Spleen (tissue), 11 donors: ENCODE results near the gene MX1. TPM values are rescaled to one million over a fixed set of nuclear protein-coding genes. Genes with fewer than 3 reads are reported as not detected.

Source experiments
- DNase-seq: peaks from one replicate; pipeline ENCODE4 v3.0.0-alpha.2; 2020
- H3K27ac ChIP-seq, 8 donors: fragments of 200-600 bp; sonication (generic) in 7 of 8; 1 replicate in 4 of 8; 2 replicates in 4 of 8; pipeline versions ENCODE4 v1.5.0 to v1.8.0; 2016 to 2021; ENCODE audit warnings: inconsistent platforms in 4 of 8, mild to moderate bottlenecking in 4 of 8, moderate library complexity in 1 of 8
- H3K27me3 ChIP-seq, 7 donors: fragments of 200-600 bp; sonication (generic) in 6 of 7; replicated peaks in 1 of 7; 1 replicate in 4 of 7; 2 replicates in 3 of 7; pipeline versions ENCODE4 v1.5.0 to v1.8.0; 2016 to 2021; ENCODE audit warnings: inconsistent platforms in 3 of 7, mild to moderate bottlenecking in 1 of 7
- H3K36me3 ChIP-seq, 6 donors: fragments of 200-600 bp; sonication (generic) in 5 of 6; 1 replicate in 4 of 6; 2 replicates in 2 of 6; pipeline versions ENCODE4 v1.5.0 to v1.8.0; 2016 to 2021; ENCODE audit warnings: inconsistent platforms in 2 of 6
- H3K4me1 ChIP-seq, 6 donors: fragments of 200-600 bp; sonication (generic) in 5 of 6; 1 replicate in 3 of 6; 2 replicates in 3 of 6; pipeline versions ENCODE4 v1.5.0 to v1.8.0; 2016 to 2021; ENCODE audit warnings: inconsistent platforms in 3 of 6
- H3K4me3 ChIP-seq, 8 donors: fragments of 200-600 bp; sonication (generic) in 7 of 8; 1 replicate in 4 of 8; 2 replicates in 4 of 8; pipeline versions ENCODE4 v1.5.0 to v1.8.0; 2016 to 2021; ENCODE audit warnings: inconsistent platforms in 4 of 8, mild to moderate bottlenecking in 4 of 8, moderate library complexity in 2 of 8
- H3K9me3 ChIP-seq, 8 donors: fragments of 200-600 bp; sonication (generic) in 7 of 8; 1 replicate in 4 of 8; 2 replicates in 4 of 8; pipeline versions ENCODE4 v1.5.0 to v1.8.0; 2016 to 2021; ENCODE audit warnings: inconsistent platforms in 4 of 8
- CTCF ChIP-seq, 11 experiments: fragments of 200-600 bp in 7 of 11; fragments of 450-650 bp in 4 of 11; sonication (generic) in 4 of 11; IDR thresholded peaks in 8 of 11; conservative IDR thresholded peaks in 3 of 11; 1 replicate in 7 of 11; 2 replicates in 4 of 11; pipeline versions ENCODE4 v1.4.0 to v1.8.0; 2016 to 2021; ENCODE audit warnings: antibody characterized with exemption in 11 of 11, inconsistent platforms in 4 of 11, mild to moderate bottlenecking in 1 of 11
- POLR2A ChIP-seq, 3 donors: fragments of 450-650 bp; IDR thresholded peaks; one replicate each; pipeline ENCODE4 v1.5.1; 2017; ENCODE audit warnings: antibody characterized with exemption in 3 of 3, mild to moderate bottlenecking in 1 of 3
- POLR2AphosphoS5 ChIP-seq, 3 donors: sonication (generic); formaldehyde crosslinking; IDR thresholded peaks; one replicate each; pipeline ENCODE4 v1.5.1; 2017; ENCODE audit warnings: antibody characterized with exemption in 3 of 3
- WGBS, 5 donors: extraction: QIAGEN DNeasy Blood & Tissue Kit in 3 of 5; methylation state at CpG; one replicate each; pipeline versions ENCODE4 v1.1.5 to v1.1.7; 2013 to 2018; 5-methylcytosine and 5-hydroxymethylcytosine counted together
- intact Hi-C: fragments of 100-400 bp; cut with DNase I; formaldehyde crosslinking; loops from one replicate; pipeline ENCODE4 v1.15.0; 2023; ENCODE audit warnings: low total_unique reads
- polyA plus RNA-seq, 3 donors: library from polyadenylated mRNA; stranded (reverse); fragments of 200-250 nt; gene quantifications; one replicate each; pipeline ENCODE4 v1.2.1, GENCODE V29; 2013
- total RNA-seq, 7 donors: library from RNA; depleted of rRNA in 3 of 7; stranded (reverse); fragments of >200 nt in 3 of 7; fragmentation: NEBNext Ultra II Directional in 4 of 7; extraction: Animal tissue kit (Norgen Biotek cat#: 25700) in 4 of 7; gene quantifications; one replicate each; pipeline versions ENCODE4 v1.1.0 to v1.2.1, GENCODE V29; 2016 to 2021
- donor health status: healthy with polysubstance abuse.
- donor health status: DM: no; HTN: no; CAD: no; lungs with moderate emphysema.
- donor health status: DM: no; HTN: no; CAD: no.
- donor health status: Bipolar disorder and iron deficiency.
- donor health status: healthy.
- donor health status: DM: no; HTN: no; CAD: no.
- donor health status: DM: yes; HTN: yes; CAD: no.

MX1 gene
- total and polyA plus RNA-seq, 10 donors = 32.8 to 148 (median 90.1) TPM

- Histone ChIP-seq H3K36me3 (peaks cover 4 to 95% (median 66%) of the 10 kb centered on the region in 6 donors), H3K27me3 (no peaks in the 10 kb centered on the region), H3K4me1 (peaks cover 7 to 63% (median 44%) of the 10 kb centered on the region in 6 donors), H3K4me3 (peak overlapping the region in 1 of 8 donors; percentile 4), H3K27ac (peak overlapping the region in 5 of 8 donors; percentile 26 to 59 (median 33)), H3K9me3 (peaks cover 0 to 21% (median 7%) of the 10 kb centered on the region in 8 donors)
- no peak for TF ChIP-seq POLR2A (IDR thresholded peaks at IDR 0.05)
- TF ChIP-seq CTCF (IDR thresholded peaks at IDR 0.05 in 8 of 11, conservative IDR thresholded peaks at IDR 0.05 in 3 of 11) = no peak
- no peak for TF ChIP-seq POLR2AphosphoS5 (IDR thresholded peaks at IDR 0.05)
- WGBS, 5 donors = 71 to 88% (median 84%) methylated on average over 15 to 16 of the region's 16 CpGs
- no peak for DNase-seq
- intact Hi-C loops = no loop called here
Observed at GRCh38 chr21:41431788-41432548, 5.9 kb downstream of the MX1 start.

DNA sequence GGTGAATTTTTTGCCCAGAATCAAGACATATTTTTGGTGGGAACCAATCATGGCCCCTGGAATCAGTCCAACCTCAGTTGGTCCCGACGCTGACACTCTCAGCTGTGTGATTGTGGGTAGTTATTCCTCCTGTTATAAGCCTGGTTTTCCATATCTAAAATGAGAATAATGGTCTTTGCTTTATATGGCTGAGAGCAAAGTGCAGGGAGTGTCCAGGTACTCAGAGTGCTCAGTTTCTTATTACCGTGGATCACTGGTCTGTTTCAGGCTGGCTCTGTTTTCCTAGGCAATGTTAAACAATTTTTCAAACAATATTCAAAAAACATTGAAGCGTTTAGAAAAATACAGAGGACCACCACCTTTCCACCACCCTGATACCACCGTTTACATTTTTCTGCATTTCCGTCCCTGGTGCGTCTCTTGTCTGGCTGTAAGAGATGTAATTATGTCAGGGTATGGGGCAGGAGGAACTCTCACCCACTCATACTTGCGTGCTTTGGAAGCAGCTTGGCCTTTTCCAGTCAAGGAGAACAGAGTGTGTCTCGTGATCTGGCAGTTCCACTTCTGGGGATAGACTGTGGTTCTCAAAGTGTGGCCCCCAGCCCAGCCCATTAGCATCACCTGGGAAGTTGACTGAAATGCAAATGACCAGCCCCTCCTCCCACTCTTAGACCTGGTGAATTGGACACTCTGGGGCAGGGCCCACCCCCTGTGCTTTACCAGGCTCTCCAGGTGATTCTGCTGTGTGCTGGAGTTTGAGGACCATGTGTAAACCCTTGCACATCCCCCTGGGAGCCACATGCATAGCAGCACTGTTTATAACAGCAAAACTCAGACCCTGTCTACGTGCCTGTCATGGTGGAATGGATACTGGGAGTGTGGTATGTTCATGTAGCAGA, 6.8 kb downstream of the MX1 start:
- intact Hi-C loops = no loop called here
- TF ChIP-seq POLR2AphosphoS5 (IDR thresholded peaks at IDR 0.05) (no peak), CTCF (IDR thresholded peaks at IDR 0.05 in 8 of 11, conservative IDR thresholded peaks at IDR 0.05 in 3 of 11) (no peak)
- DNase-seq = no peak
- Histone ChIP-seq H3K27me3 (no peaks in the 10 kb centered on the region), H3K36me3 (peaks cover 6 to 100% (median 74%) of the 10 kb centered on the region in 6 donors), H3K4me1 (peaks cover 3 to 54% (median 35%) of the 10 kb centered on the region in 6 donors), H3K9me3 (peaks cover 0 to 21% (median 7%) of the 10 kb centered on the region in 8 donors), H3K27ac (peak overlapping the region in 3 of 8 donors; percentile 29 to 59 (median 33)), H3K4me3 (no peak overlapping the region)
- WGBS, 5 donors = 75 to 96% (median 83%) methylated on average over 10 of the region's 10 CpGs

DNA sequence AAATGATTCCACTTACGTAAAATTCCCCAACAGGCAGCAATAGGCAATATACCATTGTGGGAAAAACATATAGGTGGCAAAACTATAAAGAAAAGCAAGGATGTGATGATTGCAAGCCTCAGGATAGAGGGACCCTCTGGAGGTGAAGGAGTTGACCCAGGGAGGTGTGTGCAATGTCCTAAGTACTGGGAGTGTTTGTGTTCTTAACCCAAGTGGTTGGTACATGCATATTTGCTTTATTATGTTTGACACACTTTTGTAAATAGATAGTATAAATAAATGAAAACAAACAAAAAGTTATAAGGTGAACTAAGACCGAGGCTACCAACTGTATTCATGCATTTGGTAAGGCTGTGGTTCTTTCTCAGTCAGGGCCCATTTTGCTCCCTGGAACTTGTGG, 7.5 kb downstream of the MX1 start:
- Histone ChIP-seq H3K4me1 (peaks cover 3 to 47% (median 28%) of the 10 kb centered on the region in 6 donors), H3K36me3 (peaks cover 6 to 100% (median 79%) of the 10 kb centered on the region in 6 donors), H3K4me3 (no peak overlapping the region), H3K27ac (peak overlapping the region in 1 of 8 donors; percentile 36), H3K9me3 (peaks cover 0 to 21% (median 7%) of the 10 kb centered on the region in 8 donors), H3K27me3 (no peaks in the 10 kb centered on the region)
- TF ChIP-seq POLR2AphosphoS5 (IDR thresholded peaks at IDR 0.05) (no peak), CTCF (IDR thresholded peaks at IDR 0.05 in 8 of 11, conservative IDR thresholded peaks at IDR 0.05 in 3 of 11) (no peak), POLR2A (IDR thresholded peaks at IDR 0.05) (no peak)
- 93 to 97% (median 96%) methylated on average over 2 of the region's 2 CpGs for WGBS, 5 donors
- DNase-seq = no peak
- intact Hi-C loops = no loop called here
